ENCODE measurements around the gene WBP4. TPM values are rescaled to one million over a fixed set of nuclear protein-coding genes. Genes with fewer than 3 reads are reported as not detected.
"Not testable (repeated sequence)": the region's sequence is repeated elsewhere in the genome, so short reads cannot be mapped to it uniquely, and the experiment has no call there.

WBP4 gene
- polyA plus RNA-seq, 1 experiment = 18.3 TPM

GRCh38 chr13:41032691-41033376 is 28.5 kb upstream of the WBP4 start:
- no peak for TF ChIP-seq CTCF (IDR thresholded peaks at IDR 0.05; ENCODE audit: low read depth, low read length)
- Histone ChIP-seq H3K27ac (ENCODE audit: low read depth, low read length) (no peak overlapping the region), H3K9me3 (ENCODE audit: control insufficient read depth, insufficient read depth, low read length) (no peaks in the 10 kb centered on the region), H3K27me3 (ENCODE audit: control insufficient read depth, insufficient read depth, low read length) (no peaks in the 10 kb centered on the region), H3K4me3 (ENCODE audit: low read depth, low read length) (no peak overlapping the region)
- ChIA-PET POLR2A (no interaction called here), CTCF (interaction anchor here (2.2 kb wide), 1 partner anchor 21 kb away, joined by 7 read pairs; no protein-coding TSS in a partner anchor)
- no peak for DNase-seq (ENCODE audit: low read depth, low spot score)

- ChIA-PET POLR2A (no interaction called here), CTCF (no interaction called here)
- Histone ChIP-seq H3K9me3 (ENCODE audit: control insufficient read depth, insufficient read depth, low read length) (no peaks in the 10 kb centered on the region), H3K27me3 (ENCODE audit: control insufficient read depth, insufficient read depth, low read length) (no peaks in the 10 kb centered on the region), H3K4me3 (ENCODE audit: low read depth, low read length) (no peak overlapping the region), H3K27ac (ENCODE audit: low read depth, low read length) (no peak overlapping the region)
- no peak for TF ChIP-seq CTCF (IDR thresholded peaks at IDR 0.05; ENCODE audit: low read depth, low read length)
- DNase-seq (ENCODE audit: low read depth, low spot score) = no peak
These were observed 26.9 kb upstream of the WBP4 start for GRCh38 chr13:41034382-41034781.

GRCh38 chr13:41034881-41035280 is 26.4 kb upstream of the WBP4 start:
- TF ChIP-seq CTCF (IDR thresholded peaks at IDR 0.05; ENCODE audit: low read depth, low read length) = no peak
- ChIA-PET POLR2A (no interaction called here), CTCF (no interaction called here)
- H3K27me3 ChIP-seq (ENCODE audit: control insufficient read depth, insufficient read depth, low read length) = no peaks in the 10 kb centered on the region
- H3K4me3 ChIP-seq (ENCODE audit: low read depth, low read length) = no peak overlapping the region
- H3K9me3 ChIP-seq (ENCODE audit: control insufficient read depth, insufficient read depth, low read length) = no peaks in the 10 kb centered on the region
- no peak overlapping the region for H3K27ac ChIP-seq (ENCODE audit: low read depth, low read length)
- DNase-seq (ENCODE audit: low read depth, low spot score) = no peak

- POLR2A ChIA-PET; H3K27me3 ChIP-seq (ENCODE audit: control insufficient read depth, insufficient read depth, low read length); DNase-seq (ENCODE audit: low read depth, low spot score); H3K27ac ChIP-seq (ENCODE audit: low read depth, low read length); H3K9me3 ChIP-seq (ENCODE audit: control insufficient read depth, insufficient read depth, low read length); CTCF ChIA-PET; H3K4me3 ChIP-seq (ENCODE audit: low read depth, low read length): not testable (repeated sequence)
These were observed 24.8 kb upstream of the WBP4 start for GRCh38 chr13:41036557-41036956.

- no peak for DNase-seq (ENCODE audit: low read depth, low spot score)
- ChIA-PET CTCF (interaction anchor here (0.9 to 1.0 kb wide), 2 partner anchors 15 to 126 kb away, joined by 3 read pairs; no protein-coding TSS in a partner anchor), POLR2A (no interaction called here)
- TF ChIP-seq CTCF (IDR thresholded peaks at IDR 0.05; ENCODE audit: low read depth, low read length) = no peak
- Histone ChIP-seq H3K27ac (ENCODE audit: low read depth, low read length) (no peak overlapping the region), H3K27me3 (ENCODE audit: control insufficient read depth, insufficient read depth, low read length) (no peaks in the 10 kb centered on the region), H3K9me3 (ENCODE audit: control insufficient read depth, insufficient read depth, low read length) (no peaks in the 10 kb centered on the region), H3K4me3 (ENCODE audit: low read depth, low read length) (no peak overlapping the region)
These were observed 21.6 kb upstream of the WBP4 start for GRCh38 chr13:41039746-41040145.
